ENCODE results near the gene TRIM52. TPM values are rescaled to one million over a fixed set of nuclear protein-coding genes. Genes with fewer than 3 reads are reported as not detected.
A peak's percentile ranks its signal among the peaks of the same experiment; 100 is the strongest.

The TRIM52 gene
- total and polyA plus RNA-seq, 10 donors, result 11.6 to 44.0 (median 20.9) TPM

- Histone ChIP-seq H3K27ac (no peak overlapping the region), H3K36me3 (no peaks in the 10 kb centered on the region), H3K4me3 (no peak overlapping the region), H3K4me1 (peaks cover 8 to 73% (median 52%) of the 10 kb centered on the region in 6 donors), H3K9me3 (no peaks in the 10 kb centered on the region), H3K27me3 (replicated peaks in 1 of 7) (peaks cover 0 to 12% (median 0%) of the 10 kb centered on the region in 7 donors)
- TF ChIP-seq POLR2A (IDR thresholded peaks at IDR 0.05) (no peak), POLR2AphosphoS5 (IDR thresholded peaks at IDR 0.05) (no peak), CTCF (IDR thresholded peaks at IDR 0.05 in 8 of 11, conservative IDR thresholded peaks at IDR 0.05 in 3 of 11) (no peak)
- DNase-seq, result no peak
- WGBS, 5 donors, result 71 to 82% (median 81%) methylated on average over 49 of the region's 49 CpGs
- intact Hi-C loops (cut with DNase I; ENCODE audit: low total_unique reads), result no loop called here
These were observed 41.4 kb downstream of the TRIM52 start for GRCh38 chr5:181219262-181220177.

GRCh38 chr5:181218795-181219124, 42.2 kb downstream of the TRIM52 start:
- Histone ChIP-seq H3K4me3 (peak overlapping the region in 7 of 8 donors; percentile 13 to 71 (median 53)), H3K4me1 (peaks cover 8 to 66% (median 47%) of the 10 kb centered on the region in 6 donors), H3K27ac (peak overlapping the region; percentile 18 to 90 (median 76)), H3K27me3 (replicated peaks in 1 of 7) (peaks cover 0 to 12% (median 0%) of the 10 kb centered on the region in 7 donors), H3K36me3 (no peaks in the 10 kb centered on the region), H3K9me3 (no peaks in the 10 kb centered on the region)
- intact Hi-C loops (cut with DNase I; ENCODE audit: low total_unique reads), result no loop called here
- WGBS, 5 donors, result 33 to 38% (median 36%) methylated on average over 10 of the region's 10 CpGs
- TF ChIP-seq CTCF (IDR thresholded peaks at IDR 0.05 in 8 of 11, conservative IDR thresholded peaks at IDR 0.05 in 3 of 11), result no peak
- no peak for DNase-seq

GRCh38 chr5:181217803-181218062, 43.2 kb downstream of the TRIM52 start:
- peak in 1 of 3 donors; percentile 30 for TF ChIP-seq POLR2AphosphoS5 (IDR thresholded peaks at IDR 0.05)
- TF ChIP-seq POLR2A (IDR thresholded peaks at IDR 0.05), result no peak
- TF ChIP-seq CTCF (IDR thresholded peaks at IDR 0.05 in 8 of 11, conservative IDR thresholded peaks at IDR 0.05 in 3 of 11), result no peak
- Histone ChIP-seq H3K9me3 (no peaks in the 10 kb centered on the region), H3K4me1 (peaks cover 8 to 64% (median 47%) of the 10 kb centered on the region in 6 donors), H3K36me3 (no peaks in the 10 kb centered on the region), H3K27ac (peak overlapping the region; percentile 18 to 90 (median 76)), H3K27me3 (replicated peaks in 1 of 7) (peaks cover 0 to 12% (median 0%) of the 10 kb centered on the region in 7 donors), H3K4me3 (peak overlapping the region; percentile 43 to 71 (median 53))
- WGBS, 5 donors, result 1 to 4% (median 3%) methylated on average over 13 of the region's 13 CpGs
- intact Hi-C loops (cut with DNase I; ENCODE audit: low total_unique reads), result no loop called here
- DNase-seq, result peak; percentile 84

- peak; percentile 89 for DNase-seq
- Histone ChIP-seq H3K36me3 (no peaks in the 10 kb centered on the region), H3K4me1 (peaks cover 8 to 59% (median 42%) of the 10 kb centered on the region in 6 donors), H3K27me3 (replicated peaks in 1 of 7) (peaks cover 0 to 12% (median 0%) of the 10 kb centered on the region in 7 donors), H3K9me3 (no peaks in the 10 kb centered on the region), H3K27ac (peak overlapping the region; percentile 18 to 90 (median 76)), H3K4me3 (peak overlapping the region; percentile 43 to 71 (median 53))
- TF ChIP-seq POLR2A (IDR thresholded peaks at IDR 0.05) (no peak), POLR2AphosphoS5 (IDR thresholded peaks at IDR 0.05) (peak in 2 of 3 donors; percentile 38 to 58)
- 1 to 2% (median 1%) methylated on average over 26 to 46 of the region's 46 CpGs for WGBS, 5 donors
- intact Hi-C loops (cut with DNase I; ENCODE audit: low total_unique reads), result no loop called here
These were observed 43.7 kb downstream of the TRIM52 start for GRCh38 chr5:181217111-181217802.
